ENCODE data around the gene SETBP1.

- TF ChIP-seq SP2 (tag by site-specific recombination; IDR thresholded peaks at IDR 0.05) = no peak
- TF ChIP-seq ZNF221 (tag by site-specific recombination; IDR thresholded peaks at IDR 0.05; ENCODE audit: borderline replicate concordance) = no peak
- TF ChIP-seq CTCF (tag by site-specific recombination; IDR thresholded peaks at IDR 0.05) = no peak
- TF ChIP-seq REST (tag by site-specific recombination; IDR thresholded peaks at IDR 0.05) = no peak
Measured at GRCh38 chr18:44725300-44726058, 44.8 kb downstream of the SETBP1 start.
